Progenitor cell of endocrine pancreas (in vitro differentiated cells): ENCODE measurements around the gene NUMA1. TPM values are rescaled to one million over a fixed set of nuclear protein-coding genes. Genes with fewer than 3 reads are reported as not detected.

Experiments
- DNase-seq: peaks from one replicate; pipeline ENCODE4 v3.0.0; 2021; ENCODE audit warnings: low spot score; ENCODE audit not compliant: unreplicated experiment
- H3K27ac Mint-ChIP-seq: 2 replicates; pipeline ENCODE4 v1.8.0; 2021; ENCODE audit warnings: mild to moderate bottlenecking, moderate library complexity, mixed read lengths
- H3K27me3 Mint-ChIP-seq: 2 replicates; pipeline ENCODE4 v1.8.0; 2021; ENCODE audit warnings: mixed read lengths
- H3K36me3 Mint-ChIP-seq: 2 replicates; pipeline ENCODE4 v1.8.0; 2022; ENCODE audit warnings: mixed read lengths; ENCODE audit not compliant: insufficient read depth
- H3K4me1 Mint-ChIP-seq: 2 replicates; pipeline ENCODE4 v1.8.0; 2021; ENCODE audit warnings: low read depth, mixed read lengths
- H3K4me3 Mint-ChIP-seq: 2 replicates; pipeline ENCODE4 v1.8.0; 2021; ENCODE audit warnings: low read depth, mild to moderate bottlenecking, moderate library complexity, mixed read lengths
- H3K9me3 Mint-ChIP-seq: 2 replicates; pipeline ENCODE4 v1.8.0; 2021; ENCODE audit warnings: low read depth, mixed read lengths
- total RNA-seq: library from RNA; stranded (reverse); gene quantifications from 2 replicates; pipeline ENCODE4 v1.2.1, GENCODE V29; 2021
- TF ChIP-seq, protein P1 (sequence below): fragments of 200-600 bp; sonication (generic); IDR thresholded peaks from one replicate; pipeline ENCODE4 v1.5.0; 2021; ENCODE audit warnings: antibody characterized with exemption, mild to moderate bottlenecking; ENCODE audit not compliant: unreplicated experiment

Gene NUMA1
- total RNA-seq, 1 donor from 2014 or later: 255 TPM

DNA sequence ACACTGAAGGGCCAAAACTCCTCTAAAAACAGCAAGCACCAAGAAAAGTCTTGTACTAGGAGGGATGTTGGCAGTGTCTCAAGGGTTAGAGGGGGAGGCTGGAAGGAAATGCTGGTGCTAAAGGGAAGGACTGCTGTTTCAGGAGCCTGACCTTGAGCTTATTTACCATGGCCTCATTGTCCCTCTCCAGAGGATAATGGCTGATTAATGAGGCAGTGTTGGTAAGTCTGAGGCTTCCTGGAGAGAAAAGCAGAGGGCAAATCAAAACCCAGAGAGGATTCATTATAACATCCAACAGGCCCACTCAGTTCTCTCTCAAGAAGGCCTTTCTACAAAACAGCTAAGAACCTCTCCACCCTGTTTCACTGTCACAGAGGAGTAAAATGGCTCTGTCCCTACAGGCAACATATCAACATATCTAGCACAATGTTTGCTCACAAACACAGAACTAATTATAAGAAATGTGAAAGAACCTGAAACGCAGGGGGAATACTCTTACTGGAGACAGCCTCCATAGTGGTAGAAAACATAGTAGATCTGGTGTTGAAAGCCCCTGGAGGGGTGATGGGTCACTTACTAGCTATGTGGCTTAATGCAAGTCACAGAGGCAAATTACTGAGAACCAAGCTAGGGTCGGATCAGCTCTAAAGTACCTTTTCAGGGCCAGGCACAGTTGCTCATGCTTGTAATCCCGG is 31.4 kb downstream of the NUMA1 start:
- Mint-ChIP-seq H3K27me3 (no peaks in the 10 kb centered on the region), H3K4me1 (peaks cover 22% of the 10 kb centered on the region), H3K4me3 (no peak overlapping the region), H3K36me3 (peaks cover 2% of the 10 kb centered on the region), H3K9me3 (no peaks in the 10 kb centered on the region), H3K27ac (peak overlapping the region; percentile 96)
- no peak for DNase-seq
- TF ChIP-seq, protein P1, sequence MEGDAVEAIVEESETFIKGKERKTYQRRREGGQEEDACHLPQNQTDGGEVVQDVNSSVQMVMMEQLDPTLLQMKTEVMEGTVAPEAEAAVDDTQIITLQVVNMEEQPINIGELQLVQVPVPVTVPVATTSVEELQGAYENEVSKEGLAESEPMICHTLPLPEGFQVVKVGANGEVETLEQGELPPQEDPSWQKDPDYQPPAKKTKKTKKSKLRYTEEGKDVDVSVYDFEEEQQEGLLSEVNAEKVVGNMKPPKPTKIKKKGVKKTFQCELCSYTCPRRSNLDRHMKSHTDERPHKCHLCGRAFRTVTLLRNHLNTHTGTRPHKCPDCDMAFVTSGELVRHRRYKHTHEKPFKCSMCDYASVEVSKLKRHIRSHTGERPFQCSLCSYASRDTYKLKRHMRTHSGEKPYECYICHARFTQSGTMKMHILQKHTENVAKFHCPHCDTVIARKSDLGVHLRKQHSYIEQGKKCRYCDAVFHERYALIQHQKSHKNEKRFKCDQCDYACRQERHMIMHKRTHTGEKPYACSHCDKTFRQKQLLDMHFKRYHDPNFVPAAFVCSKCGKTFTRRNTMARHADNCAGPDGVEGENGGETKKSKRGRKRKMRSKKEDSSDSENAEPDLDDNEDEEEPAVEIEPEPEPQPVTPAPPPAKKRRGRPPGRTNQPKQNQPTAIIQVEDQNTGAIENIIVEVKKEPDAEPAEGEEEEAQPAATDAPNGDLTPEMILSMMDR: no peak

DNA sequence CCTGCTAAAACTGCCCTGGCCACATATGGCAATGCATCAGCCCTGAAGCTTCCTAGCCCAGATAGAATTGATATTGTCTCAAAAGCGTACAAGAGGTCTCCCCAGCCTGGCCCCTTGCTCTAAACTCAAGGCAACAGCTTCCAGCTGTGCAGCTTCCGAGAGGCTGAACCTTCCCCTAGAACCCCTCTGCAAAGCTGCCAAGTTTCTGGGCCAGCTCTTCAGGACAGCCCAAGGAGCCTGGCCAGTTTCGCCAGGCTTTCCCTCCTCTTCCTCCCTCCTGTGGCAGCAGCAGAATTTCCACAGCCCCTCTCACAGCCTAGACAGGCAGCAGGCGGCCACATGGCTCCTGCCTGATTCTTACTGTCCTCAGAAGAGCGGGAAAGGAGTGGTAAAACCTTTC is 34.5 kb downstream of the NUMA1 start:
- Mint-ChIP-seq H3K36me3 (peaks cover 2% of the 10 kb centered on the region), H3K4me3 (no peak overlapping the region), H3K27ac (no peak overlapping the region), H3K4me1 (peaks cover 24% of the 10 kb centered on the region), H3K27me3 (no peaks in the 10 kb centered on the region), H3K9me3 (no peaks in the 10 kb centered on the region)
- no peak for DNase-seq
- TF ChIP-seq, protein P1: no peak

DNA sequence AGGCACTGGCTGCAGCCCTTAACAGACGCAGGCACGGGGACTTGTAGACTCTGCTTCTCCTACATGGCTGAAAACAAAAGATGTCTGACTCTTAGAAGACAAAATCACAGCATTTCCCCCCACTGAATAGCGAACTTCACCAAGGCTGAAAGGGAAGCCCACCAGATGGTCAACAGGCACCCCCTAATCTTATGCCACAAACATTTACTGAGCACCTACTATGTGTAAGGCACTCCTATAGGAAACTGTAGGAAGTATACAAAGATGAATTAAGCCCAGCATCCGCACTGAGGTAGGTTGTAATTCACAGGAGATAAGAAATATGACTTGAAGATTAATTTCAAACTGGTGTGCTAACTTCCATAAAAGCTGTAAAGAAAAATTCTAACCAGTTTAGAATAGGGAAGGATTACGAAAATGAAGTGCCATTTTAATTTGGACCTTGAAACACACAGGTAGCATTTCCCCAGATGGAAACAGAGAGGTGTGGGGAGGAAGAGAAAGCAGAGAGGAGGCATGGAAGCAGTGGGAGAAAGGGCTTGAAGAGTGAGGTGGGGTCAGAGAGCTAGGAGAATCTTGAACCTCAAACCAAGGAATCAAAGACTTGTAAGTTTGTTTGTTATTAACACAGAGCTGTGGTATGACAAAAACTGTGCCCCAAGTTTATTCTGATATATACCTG is 38.1 kb downstream of the NUMA1 start:
- H3K9me3 Mint-ChIP-seq: no peaks in the 10 kb centered on the region

DNA sequence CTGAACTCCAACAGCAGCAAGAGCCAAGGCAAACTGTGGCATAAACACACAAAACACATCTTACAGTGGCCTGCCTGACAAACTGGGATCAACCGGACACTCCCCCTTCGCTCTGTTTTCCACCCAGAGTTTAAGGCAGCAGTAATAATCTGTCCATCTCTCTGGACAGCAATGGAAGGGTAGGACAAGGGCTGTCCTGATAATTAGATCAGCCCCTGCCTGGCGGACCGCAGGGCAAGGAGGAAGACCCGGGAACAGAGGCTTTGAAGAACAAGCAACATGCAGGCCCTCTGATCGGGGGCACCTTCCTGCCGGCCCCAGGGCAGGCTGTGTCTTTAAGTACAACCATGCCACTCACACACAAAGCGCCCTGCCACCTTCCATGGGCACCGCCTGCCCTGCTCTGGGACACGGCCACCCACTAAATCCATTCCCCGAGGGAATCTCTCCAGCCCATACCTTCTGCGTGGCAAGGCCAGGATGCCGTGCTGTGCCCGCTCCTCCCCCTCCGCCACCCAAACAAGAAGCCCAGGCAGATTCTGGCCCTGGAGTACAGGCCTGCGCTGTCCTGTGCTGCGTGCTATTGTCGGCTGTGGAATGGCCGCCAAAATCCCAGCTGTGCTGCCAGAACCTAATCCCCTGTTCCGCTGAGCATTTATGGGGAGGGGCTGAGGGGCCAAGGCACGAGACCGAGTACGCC is 38.8 kb downstream of the NUMA1 start:
- TF ChIP-seq, protein P1: no peak
- Mint-ChIP-seq H3K27me3 (no peaks in the 10 kb centered on the region), H3K36me3 (peaks cover 2% of the 10 kb centered on the region), H3K9me3 (no peaks in the 10 kb centered on the region), H3K27ac (no peak overlapping the region), H3K4me1 (peaks cover 10% of the 10 kb centered on the region), H3K4me3 (no peak overlapping the region)
- DNase-seq: peak; percentile 25

More for the DNA sequence above, 38.1 kb downstream of the NUMA1 start:
- Mint-ChIP-seq H3K4me1 (peaks cover 6% of the 10 kb centered on the region), H3K36me3 (peaks cover 2% of the 10 kb centered on the region), H3K27me3 (no peaks in the 10 kb centered on the region), H3K4me3 (no peak overlapping the region), H3K27ac (no peak overlapping the region)
- TF ChIP-seq, protein P1: no peak
- no peak for DNase-seq
